ENCODE data around the gene NOVA1. TPM values are rescaled to one million over a fixed set of nuclear protein-coding genes. Genes with fewer than 3 reads are reported as not detected.

NOVA1 gene
- total RNA-seq, 1 donor from 2014 or later, result 21.6 TPM

DNA sequence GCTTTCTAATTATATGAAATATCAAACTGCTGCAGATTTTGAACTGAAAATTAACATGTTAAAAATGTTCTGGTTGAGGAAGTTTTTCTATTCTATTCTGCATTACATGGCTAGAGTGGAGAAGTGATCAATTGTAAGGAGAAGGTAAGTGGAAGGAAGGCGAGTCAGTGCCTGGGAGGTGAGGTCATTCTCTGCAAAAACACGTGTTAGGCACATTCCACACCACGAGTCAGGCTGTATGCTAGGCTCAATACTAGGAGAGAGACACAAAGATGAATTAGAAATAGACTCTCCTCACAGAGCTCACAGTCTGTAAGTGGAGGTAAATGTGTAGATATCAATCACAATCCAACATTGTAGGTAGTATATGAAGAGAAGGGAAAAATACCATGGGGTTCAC, 194.1 kb downstream of the NOVA1 start:
- Mint-ChIP-seq H3K27me3 (no peaks in the 10 kb centered on the region), H3K4me1 (ENCODE audit: low read depth) (peaks cover 4% of the 10 kb centered on the region), H3K27ac (no peak overlapping the region), H3K36me3 (ENCODE audit: insufficient read depth) (no peaks in the 10 kb centered on the region), H3K9me3 (ENCODE audit: low read depth) (no peaks in the 10 kb centered on the region), H3K4me3 (ENCODE audit: low read depth) (no peak overlapping the region)
- TF ChIP-seq, protein P1, sequence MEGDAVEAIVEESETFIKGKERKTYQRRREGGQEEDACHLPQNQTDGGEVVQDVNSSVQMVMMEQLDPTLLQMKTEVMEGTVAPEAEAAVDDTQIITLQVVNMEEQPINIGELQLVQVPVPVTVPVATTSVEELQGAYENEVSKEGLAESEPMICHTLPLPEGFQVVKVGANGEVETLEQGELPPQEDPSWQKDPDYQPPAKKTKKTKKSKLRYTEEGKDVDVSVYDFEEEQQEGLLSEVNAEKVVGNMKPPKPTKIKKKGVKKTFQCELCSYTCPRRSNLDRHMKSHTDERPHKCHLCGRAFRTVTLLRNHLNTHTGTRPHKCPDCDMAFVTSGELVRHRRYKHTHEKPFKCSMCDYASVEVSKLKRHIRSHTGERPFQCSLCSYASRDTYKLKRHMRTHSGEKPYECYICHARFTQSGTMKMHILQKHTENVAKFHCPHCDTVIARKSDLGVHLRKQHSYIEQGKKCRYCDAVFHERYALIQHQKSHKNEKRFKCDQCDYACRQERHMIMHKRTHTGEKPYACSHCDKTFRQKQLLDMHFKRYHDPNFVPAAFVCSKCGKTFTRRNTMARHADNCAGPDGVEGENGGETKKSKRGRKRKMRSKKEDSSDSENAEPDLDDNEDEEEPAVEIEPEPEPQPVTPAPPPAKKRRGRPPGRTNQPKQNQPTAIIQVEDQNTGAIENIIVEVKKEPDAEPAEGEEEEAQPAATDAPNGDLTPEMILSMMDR (IDR thresholded peaks at IDR 0.05; ENCODE audit: unreplicated experiment), result no peak
- no peak for DNase-seq (ENCODE audit: low spot score, unreplicated experiment)

DNA sequence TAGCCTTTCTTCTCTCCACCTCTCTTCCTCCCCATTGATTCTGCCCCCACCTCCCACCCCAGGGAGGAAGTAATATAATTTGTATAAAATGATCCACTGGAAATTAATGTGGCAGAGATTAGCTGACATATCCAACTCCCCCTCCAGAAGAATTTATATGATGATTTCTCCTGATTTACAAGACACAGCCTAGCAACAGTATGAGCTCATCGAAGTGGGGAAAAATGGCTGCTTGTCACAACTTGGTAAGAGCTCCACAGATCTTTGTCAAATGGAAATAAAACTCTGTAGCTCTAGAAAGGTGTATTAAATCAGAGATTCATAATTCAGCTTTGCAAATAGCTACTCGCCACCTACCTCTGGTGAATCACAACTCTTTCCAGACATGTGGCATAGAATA, 195.7 kb downstream of the NOVA1 start:
- no peak for DNase-seq (ENCODE audit: low spot score, unreplicated experiment)
- Mint-ChIP-seq H3K9me3 (ENCODE audit: low read depth) (no peaks in the 10 kb centered on the region), H3K4me1 (ENCODE audit: low read depth) (peaks cover 4% of the 10 kb centered on the region), H3K36me3 (ENCODE audit: insufficient read depth) (no peaks in the 10 kb centered on the region), H3K4me3 (ENCODE audit: low read depth) (no peak overlapping the region), H3K27me3 (no peaks in the 10 kb centered on the region), H3K27ac (no peak overlapping the region)
- TF ChIP-seq, protein P1 (IDR thresholded peaks at IDR 0.05; ENCODE audit: unreplicated experiment), result no peak

DNA sequence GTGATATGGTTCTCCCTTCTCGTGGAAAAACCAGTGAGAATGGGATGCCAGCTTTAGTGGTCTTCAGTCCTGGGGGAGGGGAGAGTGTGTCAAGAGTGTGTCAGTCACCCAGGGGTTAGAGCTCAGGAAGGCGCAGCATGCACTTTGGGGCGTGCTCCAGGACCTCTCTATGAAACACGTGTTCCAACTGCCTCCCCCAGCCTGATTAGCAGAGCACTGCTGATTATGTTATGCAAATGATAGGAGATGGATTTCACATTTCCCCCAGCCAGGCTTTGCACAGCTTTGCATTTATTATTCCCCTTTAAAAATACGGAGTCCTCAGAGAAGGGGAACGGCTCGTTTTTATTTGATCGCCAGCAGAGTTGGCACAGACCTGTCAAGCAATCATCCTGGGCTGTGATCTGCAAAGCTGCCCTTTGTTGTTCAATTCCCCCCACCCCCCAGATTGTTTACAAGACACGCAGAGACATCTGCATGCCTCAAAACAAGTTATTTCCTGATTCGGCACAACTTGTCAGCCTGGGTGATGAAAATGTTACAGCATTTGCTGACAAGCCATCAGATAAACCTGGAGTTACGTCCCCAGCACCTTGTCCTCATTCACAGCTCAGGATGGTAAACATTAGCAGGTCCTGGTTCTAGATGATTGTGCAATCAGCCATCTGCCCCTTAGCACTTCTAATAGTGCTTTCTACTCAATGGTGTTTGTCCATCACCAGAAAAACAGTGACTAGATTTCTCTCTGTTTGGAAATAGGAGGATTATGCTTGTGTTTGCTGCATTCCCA, 196.5 kb downstream of the NOVA1 start:
- DNase-seq (ENCODE audit: low spot score, unreplicated experiment), result no peak
- H3K4me3 Mint-ChIP-seq (ENCODE audit: low read depth), result no peak overlapping the region
- H3K4me1 Mint-ChIP-seq (ENCODE audit: low read depth), result peaks cover 4% of the 10 kb centered on the region
- TF ChIP-seq, protein P1 (IDR thresholded peaks at IDR 0.05; ENCODE audit: unreplicated experiment), result no peak
- no peaks in the 10 kb centered on the region for H3K27me3 Mint-ChIP-seq
- no peaks in the 10 kb centered on the region for H3K9me3 Mint-ChIP-seq (ENCODE audit: low read depth)
- H3K36me3 Mint-ChIP-seq (ENCODE audit: insufficient read depth), result no peaks in the 10 kb centered on the region
- no peak overlapping the region for H3K27ac Mint-ChIP-seq

DNA sequence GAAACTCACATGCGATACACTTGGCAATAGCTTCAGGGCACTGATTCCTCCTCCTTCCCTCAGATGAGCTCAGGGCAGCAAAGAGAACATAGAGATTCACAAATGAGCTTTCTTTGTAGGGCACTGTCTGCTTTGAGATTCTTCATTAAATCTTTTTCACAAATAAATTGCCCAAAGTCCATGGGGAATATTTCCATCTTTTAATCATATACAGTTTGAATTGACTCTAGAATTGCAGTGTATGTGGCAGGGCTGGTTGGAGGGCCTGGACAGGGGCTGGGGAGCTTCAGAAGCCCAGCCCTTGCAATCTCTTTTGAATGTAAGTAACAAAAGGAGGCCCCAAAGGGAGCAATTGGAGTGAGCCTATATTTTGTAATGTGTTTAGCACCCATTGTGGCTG, 197.5 kb downstream of the NOVA1 start:
- H3K9me3 Mint-ChIP-seq (ENCODE audit: low read depth), result no peaks in the 10 kb centered on the region
- no peaks in the 10 kb centered on the region for H3K36me3 Mint-ChIP-seq (ENCODE audit: insufficient read depth)
- peaks cover 4% of the 10 kb centered on the region for H3K4me1 Mint-ChIP-seq (ENCODE audit: low read depth)
- DNase-seq (ENCODE audit: low spot score, unreplicated experiment), result no peak
- H3K27me3 Mint-ChIP-seq, result no peaks in the 10 kb centered on the region
- H3K27ac Mint-ChIP-seq, result no peak overlapping the region
- TF ChIP-seq, protein P1 (IDR thresholded peaks at IDR 0.05; ENCODE audit: unreplicated experiment), result no peak
- H3K4me3 Mint-ChIP-seq (ENCODE audit: low read depth), result no peak overlapping the region

DNA sequence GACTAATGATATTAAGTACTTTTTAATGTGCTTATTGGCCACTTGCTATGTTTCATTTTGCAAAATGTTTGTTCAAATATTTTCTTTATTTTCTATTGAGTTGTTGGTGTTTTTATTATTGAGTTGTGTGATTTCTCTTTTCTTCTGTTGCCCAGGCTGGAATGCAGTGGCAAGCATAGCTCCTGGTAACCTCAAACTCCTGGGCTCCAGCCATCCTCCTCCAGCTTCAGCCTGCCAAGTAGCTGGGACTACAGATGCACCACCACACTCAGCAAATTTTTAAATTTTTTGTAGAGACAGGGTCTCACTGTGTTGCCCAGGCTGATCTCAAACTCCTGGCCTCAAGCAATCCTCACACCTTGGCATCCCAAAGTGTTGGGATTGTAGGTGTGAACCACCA, 199.2 kb downstream of the NOVA1 start:
- peaks cover 13% of the 10 kb centered on the region for H3K4me1 Mint-ChIP-seq (ENCODE audit: low read depth)
- H3K27me3 Mint-ChIP-seq, result no peaks in the 10 kb centered on the region
- DNase-seq (ENCODE audit: low spot score, unreplicated experiment), result no peak
- no peak overlapping the region for H3K4me3 Mint-ChIP-seq (ENCODE audit: low read depth)
- TF ChIP-seq, protein P1 (IDR thresholded peaks at IDR 0.05; ENCODE audit: unreplicated experiment), result no peak
- no peaks in the 10 kb centered on the region for H3K9me3 Mint-ChIP-seq (ENCODE audit: low read depth)
- H3K27ac Mint-ChIP-seq, result no peak overlapping the region
- H3K36me3 Mint-ChIP-seq (ENCODE audit: insufficient read depth), result no peaks in the 10 kb centered on the region
